ENCODE data around the gene NDFIP2.

DNA sequence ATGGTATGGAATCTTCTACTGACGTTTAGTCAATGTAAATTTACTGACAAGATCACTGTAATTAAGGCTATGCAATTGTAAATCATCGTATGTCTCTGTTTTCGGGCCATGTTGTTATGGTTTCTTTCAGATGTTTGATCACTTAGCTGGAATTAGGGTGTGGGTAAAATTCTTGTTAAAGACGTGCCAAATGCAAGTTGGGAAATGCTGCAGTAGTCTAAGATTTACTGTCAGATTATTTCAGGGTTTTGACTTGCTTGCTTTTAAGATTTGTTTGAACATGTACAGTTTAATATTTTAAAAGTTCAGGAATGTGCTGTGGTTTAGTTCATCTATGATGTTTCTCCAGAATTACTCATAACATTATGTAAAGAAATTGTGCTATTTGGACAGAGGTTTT is 10.8 kb downstream of the NDFIP2 start:
- TF ChIP-seq CTCF (IDR thresholded peaks at IDR 0.05), result no peak
- no peak for TF ChIP-seq POLR2A (IDR thresholded peaks at IDR 0.05)
- no peak for TF ChIP-seq EP300 (IDR thresholded peaks at IDR 0.05)
